GM21619 (cell line): ENCODE measurements around the gene MYL7.
A peak's percentile ranks its signal among the peaks of the same experiment; 100 is the strongest.
"Not testable (repeated sequence)": the region's sequence is repeated elsewhere in the genome, so short reads cannot be mapped to it uniquely, and the experiment has no call there.

Experiments
- ATAC-seq: cut with Tn5 transposase; IDR thresholded peaks from one replicate; pipeline ENCODE4 v1.9.1; 2021; ENCODE audit not compliant: unreplicated experiment

Gene MYL7

DNA sequence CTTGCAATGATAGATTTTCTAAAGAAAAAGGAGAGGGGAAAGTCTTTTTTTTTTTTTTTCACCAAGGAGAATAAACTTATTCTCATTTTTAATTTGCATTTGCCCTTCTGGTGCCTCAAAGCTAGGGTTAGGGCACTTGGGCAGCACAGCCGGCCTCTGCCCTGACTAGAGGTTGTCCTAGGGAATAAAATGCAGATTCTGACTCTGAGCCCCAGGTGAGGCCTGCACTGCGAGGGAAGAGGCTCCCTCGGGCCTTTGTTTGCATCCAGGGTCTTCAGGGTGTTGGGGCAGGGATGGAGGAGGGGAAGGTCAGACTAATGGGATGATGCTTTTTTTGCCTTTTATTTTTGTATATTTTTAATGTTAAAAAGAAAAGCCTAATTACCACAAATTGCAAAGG lies 7.8 kb downstream of the MYL7 start:
- ATAC-seq = no peak

DNA sequence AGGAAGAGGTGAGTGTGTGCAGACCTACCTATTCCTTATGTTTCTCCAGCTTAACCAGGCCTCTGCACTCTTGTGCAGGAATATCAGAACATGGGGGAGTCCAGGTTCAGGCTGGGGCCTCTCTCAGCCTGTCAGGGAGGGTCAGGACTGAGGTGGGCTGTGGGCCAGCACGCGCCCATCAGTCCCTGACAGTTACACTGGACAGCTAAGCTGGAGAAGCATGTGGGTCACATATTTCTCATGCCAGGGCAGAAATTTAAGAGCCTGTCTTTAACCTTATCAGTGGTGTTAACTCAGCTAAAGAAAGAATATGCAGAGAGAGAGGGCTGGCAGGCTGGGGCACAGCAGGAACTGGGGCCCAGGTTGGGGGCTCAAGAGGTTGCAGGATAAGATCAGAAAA lies 9.1 kb downstream of the MYL7 start:
- ATAC-seq = no peak

DNA sequence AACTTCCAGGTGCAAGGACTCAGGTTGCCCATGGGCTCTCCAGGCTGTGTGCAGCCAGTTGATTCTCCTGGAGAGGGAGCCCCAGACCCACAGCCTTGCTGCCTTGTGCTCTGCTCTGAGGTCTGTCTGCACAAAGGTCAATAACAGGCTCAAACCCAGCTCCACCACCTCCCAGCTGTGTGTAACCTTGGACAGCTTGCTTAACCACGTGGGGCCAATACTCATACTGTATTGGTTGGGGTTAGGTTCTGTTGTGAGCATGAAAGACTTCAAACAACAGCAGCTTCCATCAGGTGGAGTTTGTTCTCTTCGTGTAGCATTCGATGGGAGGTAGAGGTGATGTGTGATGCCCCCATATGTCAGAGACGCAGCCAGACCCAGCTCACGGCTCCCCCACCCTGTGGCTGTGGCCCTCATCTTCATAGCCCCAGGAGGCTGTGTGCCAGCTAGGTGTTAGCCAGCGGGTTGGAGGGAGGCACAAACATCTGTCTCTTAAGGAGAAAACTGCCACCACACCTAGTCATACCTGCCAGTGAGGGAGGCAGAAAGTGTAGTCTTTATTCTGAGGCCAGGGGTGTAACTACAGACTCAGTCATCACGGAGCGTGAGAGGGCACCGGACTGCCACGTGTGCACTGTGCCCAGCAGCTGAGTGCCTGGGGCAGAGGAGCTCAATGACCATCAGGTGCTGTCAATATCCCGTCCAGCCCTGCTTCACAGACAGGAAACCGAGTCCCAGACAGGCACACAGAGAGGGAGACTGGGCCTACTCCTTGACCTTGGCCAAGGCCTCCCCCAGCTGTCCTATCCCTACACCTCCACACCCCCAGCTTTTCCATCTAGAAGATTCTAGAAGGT lies 9.7 kb downstream of the MYL7 start:
- ATAC-seq = no peak

DNA sequence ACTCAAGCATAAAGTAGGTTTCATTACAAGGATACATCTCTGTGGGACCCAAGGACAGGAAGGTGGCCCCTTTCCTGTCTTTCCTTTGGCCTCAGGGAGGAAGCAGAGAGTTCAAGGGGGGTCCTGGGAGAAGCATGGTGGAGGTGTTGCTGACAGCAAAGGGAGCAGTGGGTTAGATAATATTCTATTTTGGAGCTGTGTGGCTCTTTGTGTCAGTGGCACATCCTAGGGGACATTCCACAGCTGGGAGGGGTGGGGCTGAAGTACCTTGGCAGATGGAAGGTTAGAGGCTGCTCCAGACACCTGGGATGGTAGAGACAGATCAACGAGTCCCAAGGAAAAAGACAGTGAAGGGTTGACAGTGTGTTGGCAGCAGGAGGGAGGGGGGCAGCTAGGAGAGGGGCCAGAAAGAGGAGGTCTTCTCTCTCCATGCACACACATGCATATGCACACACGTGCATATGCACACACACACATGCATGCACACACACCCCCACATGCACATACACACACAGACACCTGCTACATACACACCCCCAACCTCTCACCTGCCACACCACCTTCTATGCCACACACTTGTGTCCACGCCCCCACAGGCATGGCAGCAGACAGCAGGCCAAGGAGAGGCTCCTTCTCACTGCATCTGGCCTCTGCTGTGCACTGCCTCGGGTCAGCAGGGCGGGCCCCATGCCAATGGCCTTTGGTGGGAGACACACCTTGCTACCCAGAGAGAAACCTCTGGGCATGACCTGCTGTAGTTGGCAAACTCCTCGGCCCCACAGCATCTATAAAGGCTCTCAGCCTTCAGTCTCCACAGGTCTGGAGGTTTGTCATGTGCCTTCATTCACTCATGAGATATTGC lies 12.2 kb downstream of the MYL7 start:
- ATAC-seq = no peak

DNA sequence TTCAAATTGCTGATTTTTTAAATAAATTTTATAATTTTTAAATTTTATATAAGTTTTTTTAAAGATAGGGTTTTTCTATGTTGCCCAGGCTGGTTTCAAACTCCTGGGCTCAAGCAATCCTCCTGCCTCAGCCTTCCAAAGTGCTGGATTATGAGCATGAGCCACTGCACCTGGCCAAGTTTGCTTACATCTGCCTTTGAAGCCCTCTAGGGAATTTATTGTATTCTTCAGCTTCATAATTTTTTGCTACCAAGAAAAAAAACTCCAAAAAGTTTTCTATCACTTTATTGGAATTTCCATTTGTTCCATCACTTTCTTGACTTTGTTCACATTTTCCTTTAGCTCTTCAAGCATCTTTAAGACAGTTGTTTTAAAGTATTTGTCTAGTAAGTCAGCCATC lies 14.0 kb downstream of the MYL7 start:
- no peak for ATAC-seq

DNA sequence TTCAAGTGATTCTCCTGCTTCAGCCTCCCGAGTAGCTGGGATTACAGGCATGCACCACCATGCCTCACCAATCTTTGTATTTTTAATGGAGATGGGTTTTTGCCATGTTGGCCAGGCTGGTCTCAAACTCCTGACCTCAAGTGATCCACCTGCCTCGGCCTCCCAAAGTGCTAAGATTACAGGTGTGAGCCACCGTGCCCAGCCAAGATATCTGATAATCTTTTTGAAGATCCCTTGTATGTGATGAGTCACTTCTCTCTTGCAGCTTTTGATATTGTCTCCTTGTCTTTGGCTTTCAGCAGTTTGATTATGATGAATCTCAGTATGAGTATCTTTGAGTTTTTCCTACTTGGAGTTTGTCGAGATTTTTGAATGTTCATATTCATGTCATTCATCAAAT lies 14.6 kb downstream of the MYL7 start:
- not testable (repeated sequence) for ATAC-seq

DNA sequence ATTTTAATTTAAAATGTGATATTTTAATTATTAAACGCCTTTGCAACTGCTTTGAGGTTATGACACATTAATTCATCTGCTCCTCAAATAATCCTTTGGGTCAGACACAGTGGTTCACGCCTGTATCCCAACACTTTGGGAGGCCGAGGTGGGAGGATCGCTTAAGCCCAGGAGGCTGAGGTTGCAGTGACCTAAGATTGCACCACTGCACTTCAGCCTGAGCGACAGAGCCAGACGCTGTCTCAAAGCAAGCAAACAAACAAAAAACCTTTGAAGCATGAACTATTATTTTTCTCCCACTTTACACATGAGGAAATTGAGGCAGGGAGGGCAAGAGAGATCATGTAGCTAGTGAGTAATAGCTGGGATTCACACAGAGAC lies 16.3 kb downstream of the MYL7 start:
- ATAC-seq = no peak

DNA sequence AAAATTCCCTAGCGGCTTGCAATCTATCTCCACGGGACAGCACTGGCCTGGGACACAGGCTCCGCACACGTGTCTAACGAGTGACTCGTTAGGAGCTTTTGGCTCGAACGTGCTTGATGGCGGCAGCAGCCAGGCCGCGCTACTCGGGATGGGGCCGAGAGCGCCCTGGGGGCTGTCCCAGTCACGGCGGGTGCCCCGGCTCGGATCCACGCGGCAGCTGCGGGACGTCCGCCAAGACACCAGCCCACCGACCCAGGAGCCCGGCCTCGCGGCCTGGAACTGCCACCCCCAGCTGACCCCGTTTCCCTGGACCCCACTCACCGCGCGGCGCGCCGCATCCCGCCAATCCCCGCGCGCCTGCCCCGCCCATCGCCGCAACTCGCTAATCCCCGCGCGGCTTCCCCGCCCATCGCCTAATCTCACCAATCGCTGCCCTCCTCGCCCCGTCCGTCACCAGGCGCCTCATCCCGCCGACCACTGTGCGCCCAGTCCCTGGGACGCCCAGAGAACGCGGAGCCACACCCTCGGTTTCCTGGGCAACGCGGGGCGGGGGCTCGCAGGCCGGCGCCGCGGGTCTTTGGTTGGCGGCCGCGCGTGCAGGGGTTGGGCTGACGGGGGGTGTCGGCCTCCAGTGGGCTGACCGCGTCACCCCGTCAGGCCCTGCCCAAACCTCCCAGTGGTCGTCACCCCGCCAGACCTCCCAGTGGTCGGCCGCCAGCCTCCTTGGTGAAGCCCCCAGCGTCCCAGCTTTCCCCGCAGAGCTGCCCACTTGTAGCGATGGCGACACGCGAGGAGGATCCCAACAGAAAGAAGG lies 17.7 kb downstream of the MYL7 start, which contains the start of gene POLD2:
Gene POLD2, minus strand, starts transcription at position 359 of the 814 bp plus-strand sequence. CDS start 1,495 bp downstream, outside the sequence.
- peak; percentile 99 for ATAC-seq

DNA sequence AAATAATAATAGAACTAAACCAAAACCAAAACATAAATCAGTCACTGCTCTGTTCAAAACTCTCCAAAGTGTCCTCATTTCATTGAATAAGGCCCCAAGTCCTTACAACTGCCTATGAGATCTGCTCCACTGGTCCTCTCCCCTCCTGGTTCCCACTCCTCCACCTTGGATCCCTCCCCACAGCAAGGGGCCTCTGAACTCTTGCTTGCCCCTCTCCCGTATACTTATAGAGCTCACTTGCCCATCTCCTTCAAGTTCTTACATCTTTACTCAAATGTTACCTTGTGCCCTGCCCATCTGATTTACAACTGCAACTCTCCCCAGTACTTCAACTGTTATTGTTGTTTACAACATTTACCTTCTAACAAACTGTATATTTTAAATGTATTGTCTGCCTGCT lies 18.6 kb downstream of the MYL7 start:
- no peak for ATAC-seq

DNA sequence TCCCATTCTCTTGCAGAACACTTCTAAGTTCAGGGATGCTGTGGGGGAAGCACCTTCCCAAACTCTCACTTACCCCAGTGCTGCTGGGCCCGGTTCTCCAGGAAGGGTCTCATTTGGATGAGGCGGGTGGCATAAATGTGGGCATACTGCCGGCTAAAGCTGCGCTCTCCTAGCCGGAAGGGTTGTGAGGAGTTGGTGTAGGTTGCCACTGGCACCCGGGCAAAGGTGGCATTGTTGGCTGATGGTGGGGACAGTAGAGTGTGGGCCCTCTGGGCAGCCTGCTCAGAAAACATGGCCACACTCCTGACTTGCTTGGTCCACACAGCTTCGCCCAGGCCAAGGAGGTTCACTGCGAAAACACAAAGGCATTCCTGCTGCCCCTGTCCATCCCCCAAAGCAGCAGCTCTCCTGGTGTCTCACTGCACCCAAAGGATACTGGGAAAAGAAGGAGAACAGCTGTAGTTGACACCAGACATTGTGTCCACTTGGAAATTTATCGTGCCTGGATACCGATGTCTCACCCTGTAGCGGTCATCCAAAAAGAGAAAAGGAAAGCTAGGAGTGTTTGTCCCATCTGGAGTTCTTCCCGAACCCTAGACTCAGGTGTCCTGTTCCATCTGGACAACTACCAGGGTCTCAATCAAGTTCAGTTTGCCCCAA lies 19.2 kb downstream of the MYL7 start:
- no peak for ATAC-seq

DNA sequence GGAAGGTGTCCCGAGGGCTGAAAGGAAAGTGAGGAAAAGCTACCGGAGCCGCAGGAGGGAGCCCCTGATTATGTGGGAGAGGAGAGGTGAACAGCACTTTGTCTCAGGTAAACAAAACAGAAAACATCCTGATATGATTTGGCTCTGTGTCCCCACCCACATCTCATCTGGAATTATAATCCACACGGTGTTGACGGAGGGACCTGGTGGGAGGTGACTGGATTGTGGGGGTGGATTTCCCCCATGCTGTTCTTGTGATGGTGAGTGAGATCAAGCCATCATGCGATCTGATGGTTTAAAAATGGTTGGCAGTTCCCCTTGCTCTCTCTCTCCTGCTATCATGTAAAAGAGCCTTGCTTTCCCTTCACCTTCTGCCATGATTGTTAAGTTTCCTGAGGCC lies 20.7 kb downstream of the MYL7 start:
- no peak for ATAC-seq

DNA sequence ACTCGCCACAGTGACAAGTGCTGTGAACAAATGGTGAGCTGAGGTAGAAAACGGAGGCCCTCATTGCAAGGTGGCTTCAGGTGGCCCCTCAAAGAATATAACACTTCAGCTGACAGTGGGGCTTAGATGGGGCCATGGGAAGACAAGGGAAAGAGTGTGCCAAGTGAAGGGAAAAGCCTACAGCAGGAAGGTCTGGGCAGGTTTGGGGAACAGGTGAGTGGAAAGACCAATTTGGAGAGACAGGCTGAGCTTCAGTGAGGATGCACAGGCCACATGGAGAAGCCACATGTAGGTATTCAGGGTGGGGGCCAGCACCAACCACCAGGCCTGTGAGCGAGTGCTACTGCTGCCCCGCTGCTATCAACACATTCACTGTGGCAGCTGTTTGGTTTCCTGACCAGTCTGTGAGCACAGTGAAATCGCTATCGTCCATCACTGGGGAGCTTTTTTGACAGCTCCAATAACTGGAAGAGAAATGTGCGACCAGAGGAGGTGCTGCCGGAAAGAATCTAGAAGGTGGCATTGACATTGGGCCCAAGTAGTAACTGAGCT lies 21.2 kb downstream of the MYL7 start:
- no peak for ATAC-seq

DNA sequence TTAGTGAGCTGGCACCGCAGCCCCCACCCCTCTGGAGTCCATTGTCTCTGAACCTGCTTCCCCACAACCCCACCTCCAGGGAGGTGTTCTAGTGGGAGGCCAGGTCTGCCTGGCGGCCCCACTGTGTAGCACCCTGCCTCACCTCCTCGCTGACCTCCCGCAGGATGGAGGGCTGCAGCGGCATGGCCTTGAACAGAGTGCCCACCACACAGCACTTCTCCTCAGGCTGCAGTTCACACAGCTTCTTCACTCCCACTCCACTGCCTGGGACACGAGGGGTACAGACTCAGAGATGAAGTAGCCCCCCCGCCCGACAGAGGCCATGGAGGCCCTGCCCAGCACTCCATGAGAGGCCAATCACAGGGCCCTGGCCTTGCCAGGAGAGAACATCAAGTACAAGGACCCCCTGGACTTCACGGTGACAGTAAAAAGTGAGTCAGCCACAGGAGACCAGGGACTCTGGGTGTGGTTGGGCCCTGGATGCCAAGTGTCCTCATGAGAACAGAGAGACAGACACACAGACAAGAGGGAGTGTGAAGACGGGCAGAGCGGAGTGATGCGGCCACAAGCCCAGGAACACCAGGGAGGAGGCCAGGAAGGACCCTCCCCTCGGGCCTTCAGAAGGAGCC lies 23.2 kb downstream of the MYL7 start:
- ATAC-seq = no peak

DNA sequence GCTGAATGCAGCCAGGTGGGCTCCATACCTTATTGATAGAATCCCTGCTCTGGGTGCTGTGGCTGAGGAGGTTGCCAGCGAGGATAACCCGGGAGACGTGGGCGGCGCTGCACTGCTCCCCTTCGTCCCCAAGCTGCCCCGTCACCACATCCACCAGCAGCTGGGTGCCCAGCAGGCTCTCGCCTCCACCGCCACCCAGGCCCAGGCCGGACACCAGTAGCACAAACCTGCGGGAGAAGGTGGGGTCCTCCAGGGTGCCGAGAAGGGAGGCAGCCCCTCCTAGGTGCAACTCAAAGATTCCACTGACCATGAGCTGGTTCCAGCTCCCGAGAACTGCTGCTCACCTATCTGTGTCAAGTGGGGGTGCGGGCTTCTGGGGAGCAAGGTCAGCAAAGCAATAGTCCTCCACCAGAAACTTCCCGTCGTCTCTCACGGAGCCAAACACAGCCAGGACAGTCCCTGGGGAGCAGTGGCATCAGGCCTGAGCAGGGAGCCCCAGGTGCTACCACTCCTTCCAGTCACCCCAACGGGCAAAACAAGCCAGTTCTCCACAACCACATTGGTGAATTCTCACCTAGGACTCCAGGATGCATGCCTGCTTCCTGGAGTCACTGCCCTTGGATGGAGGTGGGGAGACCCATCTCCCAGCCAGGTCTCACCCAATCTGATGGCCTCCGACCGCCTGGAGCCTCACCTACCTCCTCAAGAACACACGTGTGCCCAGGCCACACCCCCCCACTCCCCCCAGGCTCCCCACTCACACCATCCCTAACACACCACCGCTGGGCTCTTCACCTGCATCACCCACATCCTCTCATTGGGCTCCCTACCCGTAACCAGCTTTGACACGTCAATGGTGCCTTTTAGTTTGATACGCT lies 24.1 kb downstream of the MYL7 start:
- ATAC-seq = no peak

DNA sequence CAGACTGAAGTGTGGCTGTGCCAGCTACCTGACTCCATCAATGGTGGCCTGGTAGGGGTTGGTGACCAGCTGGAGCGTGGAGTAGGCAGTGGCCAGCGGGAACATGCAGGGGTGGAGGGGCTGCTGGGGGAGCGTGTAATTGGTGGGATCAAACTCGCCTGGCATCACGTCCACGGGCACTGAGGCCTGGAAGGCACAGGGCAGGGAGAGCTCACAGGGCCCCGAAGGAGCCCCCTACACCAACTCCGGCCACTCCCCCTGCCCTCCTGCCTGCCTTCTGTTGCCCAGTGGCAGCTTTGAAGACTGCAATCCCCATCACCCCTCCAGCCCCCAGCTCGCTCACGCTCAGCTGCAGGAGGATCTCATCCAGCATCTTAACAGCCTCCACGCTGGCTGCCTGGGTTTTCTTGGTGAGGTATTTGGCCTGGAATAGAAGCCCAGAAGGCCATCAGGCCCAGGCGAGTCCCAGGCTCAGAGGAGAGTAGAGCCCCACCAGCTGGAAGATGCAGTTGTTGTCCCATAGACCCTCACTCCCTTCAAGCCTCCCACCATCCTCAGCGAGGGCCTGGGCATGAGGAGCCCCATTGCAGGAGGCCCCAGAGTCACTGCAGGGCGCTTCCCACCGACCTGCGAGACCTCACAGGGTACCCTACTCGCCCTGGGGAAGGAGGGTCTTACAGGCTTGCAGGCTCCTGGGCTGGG lies 24.9 kb downstream of the MYL7 start:
- no peak for ATAC-seq

DNA sequence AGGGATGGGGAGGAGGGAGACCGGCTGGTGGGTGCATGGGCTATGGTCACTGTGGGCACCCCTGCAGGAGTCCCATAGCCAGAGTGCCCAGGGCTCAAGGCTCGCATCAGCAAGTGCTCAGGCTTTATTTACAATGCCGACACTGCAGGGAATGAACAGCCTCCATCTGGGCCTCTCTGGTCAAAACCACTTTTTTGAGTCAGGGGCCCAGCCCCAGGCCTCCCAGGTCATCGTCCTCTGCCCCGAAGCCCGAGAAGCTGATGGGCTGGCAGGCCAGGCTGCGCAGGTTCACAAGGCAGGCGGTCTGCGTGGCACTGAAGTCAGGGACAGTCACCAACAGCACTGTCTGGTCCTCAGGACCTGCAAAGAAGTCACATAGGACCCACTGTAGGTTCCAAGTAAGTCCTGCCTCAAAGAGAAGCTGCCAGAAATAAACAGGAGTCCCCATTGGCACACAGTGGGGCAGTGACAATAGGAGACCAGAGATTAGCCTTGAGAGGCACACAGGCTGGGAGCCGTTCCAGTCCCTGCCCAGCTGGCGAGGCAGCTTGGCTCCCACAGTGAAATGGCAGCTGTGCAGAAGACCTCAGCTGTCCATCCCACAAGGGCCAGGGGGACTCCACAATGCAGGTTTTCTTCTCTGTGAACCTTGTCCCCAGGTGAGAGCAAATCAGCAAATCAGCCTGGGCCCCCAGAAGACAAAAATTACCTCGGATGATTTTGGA lies 26.4 kb downstream of the MYL7 start:
- no peak for ATAC-seq

DNA sequence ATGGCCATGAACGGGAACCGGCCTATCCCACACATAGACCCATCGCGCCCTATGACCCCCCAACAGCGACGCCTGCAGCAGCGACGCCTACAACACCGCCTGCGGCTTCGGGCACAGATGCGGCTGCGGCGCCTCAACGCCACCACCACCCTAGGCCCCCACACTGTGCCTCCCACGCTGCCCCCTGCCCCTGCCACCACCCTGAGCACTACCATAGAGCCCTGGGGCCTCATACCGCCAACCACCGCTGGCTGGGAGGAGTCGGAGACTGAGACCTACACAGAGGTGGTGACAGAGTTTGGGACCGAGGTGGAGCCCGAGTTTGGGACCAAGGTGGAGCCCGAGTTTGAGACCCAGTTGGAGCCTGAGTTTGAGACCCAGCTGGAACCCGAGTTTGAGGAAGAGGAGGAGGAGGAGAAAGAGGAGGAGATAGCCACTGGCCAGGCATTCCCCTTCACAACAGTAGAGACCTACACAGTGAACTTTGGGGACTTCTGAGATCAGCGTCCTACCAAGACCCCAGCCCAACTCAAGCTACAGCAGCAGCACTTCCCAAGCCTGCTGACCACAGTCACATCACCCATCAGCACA lies 27.3 kb downstream of the MYL7 start:
- no peak for ATAC-seq
